ENCODE data around the gene REEP1. TPM values are rescaled to one million over a fixed set of nuclear protein-coding genes. Genes with fewer than 3 reads are reported as not detected.
"Not testable (repeated sequence)": the region's sequence is repeated elsewhere in the genome, so short reads cannot be mapped to it uniquely, and the experiment has no call there.

Gene REEP1
- total RNA-seq, 2 experiments from 2014 or later: not detected

- no peak for DNase-seq (ENCODE audit: low spot score)
- intact Hi-C loops (cut with micrococcal nuclease; ENCODE audit: unreplicated experiment): no loop called here
- no peaks in the 10 kb centered on the region for H3K9me3 ChIP-seq (ENCODE audit: low read length)
- H3K4me2 ChIP-seq (ENCODE audit: low read length): no peak overlapping the region
- TF ChIP-seq CTCF (conservative IDR thresholded peaks at IDR 0.05; ENCODE audit: low read length) (no peak), EZH2phosphoT487 (IDR thresholded peaks at IDR 0.05; ENCODE audit: borderline replicate concordance, low read depth, low read length) (no peak)
- no peak overlapping the region for H3K27ac ChIP-seq (ENCODE audit: low read depth, low read length, poor library complexity, severe bottlenecking)
- H4K20me1 ChIP-seq (ENCODE audit: insufficient read depth, low read length): no peaks in the 10 kb centered on the region
- no peaks in the 10 kb centered on the region for H3K4me1 ChIP-seq (ENCODE audit: insufficient read depth, low read length, poor library complexity, severe bottlenecking)
- H3K9me2 ChIP-seq (ENCODE audit: insufficient read depth, low read length): no peaks in the 10 kb centered on the region
- BruUV-seq (replicated peaks): no TSS peak
- no peak overlapping the region for H3K4me3 ChIP-seq (ENCODE audit: low read depth, low read length, poor library complexity, severe bottlenecking)
- no peak overlapping the region for H2AFZ ChIP-seq (ENCODE audit: low read length)
- no peaks in the 10 kb centered on the region for H3K36me3 ChIP-seq (ENCODE audit: insufficient read depth, low read length)
- ChIA-PET CTCF (ENCODE audit: unreplicated experiment) (no interaction called here), POLR2A (no interaction called here)
- H3K79me2 ChIP-seq (ENCODE audit: insufficient read depth, low read depth, low read length): no peaks in the 10 kb centered on the region
These were observed 10.0 kb upstream of the REEP1 start for GRCh38 chr2:86347401-86347800.

GRCh38 chr2:86345783-86346370 is 8.5 kb upstream of the REEP1 start:
- H3K9me2 ChIP-seq (ENCODE audit: insufficient read depth, low read length); BruUV-seq (replicated peaks); H2AFZ ChIP-seq (ENCODE audit: low read length); H3K4me1 ChIP-seq (ENCODE audit: insufficient read depth, low read length, poor library complexity, severe bottlenecking); CTCF ChIA-PET (ENCODE audit: unreplicated experiment); POLR2A ChIA-PET; H4K20me1 ChIP-seq (ENCODE audit: insufficient read depth, low read length); DNase-seq (ENCODE audit: low spot score); H3K4me3 ChIP-seq (ENCODE audit: low read depth, low read length, poor library complexity, severe bottlenecking); H3K9me3 ChIP-seq (ENCODE audit: low read length); H3K36me3 ChIP-seq (ENCODE audit: insufficient read depth, low read length); intact Hi-C loops (cut with micrococcal nuclease; ENCODE audit: unreplicated experiment); H3K4me2 ChIP-seq (ENCODE audit: low read length); H3K27ac ChIP-seq (ENCODE audit: low read depth, low read length, poor library complexity, severe bottlenecking); H3K79me2 ChIP-seq (ENCODE audit: insufficient read depth, low read depth, low read length): not testable (repeated sequence)

- Histone ChIP-seq H3K79me2 (ENCODE audit: insufficient read depth, low read depth, low read length) (no peaks in the 10 kb centered on the region), H3K36me3 (ENCODE audit: insufficient read depth, low read length) (no peaks in the 10 kb centered on the region), H3K27ac (ENCODE audit: low read depth, low read length, poor library complexity, severe bottlenecking) (no peak overlapping the region), H4K20me1 (ENCODE audit: insufficient read depth, low read length) (no peaks in the 10 kb centered on the region), H3K4me1 (ENCODE audit: insufficient read depth, low read length, poor library complexity, severe bottlenecking) (no peaks in the 10 kb centered on the region), H3K9me2 (ENCODE audit: insufficient read depth, low read length) (no peaks in the 10 kb centered on the region), H3K4me2 (ENCODE audit: low read length) (no peak overlapping the region), H3K9me3 (ENCODE audit: low read length) (peaks cover 5% of the 10 kb centered on the region; the same call in 1 of the 2 replicates), H3K4me3 (ENCODE audit: low read depth, low read length, poor library complexity, severe bottlenecking) (no peak overlapping the region), H2AFZ (ENCODE audit: low read length) (no peak overlapping the region)
- DNase-seq (ENCODE audit: low spot score): no peak
- POLR2A ChIA-PET: no interaction called here
- TF ChIP-seq CTCF (conservative IDR thresholded peaks at IDR 0.05; ENCODE audit: low read length) (no peak), EZH2phosphoT487 (IDR thresholded peaks at IDR 0.05; ENCODE audit: borderline replicate concordance, low read depth, low read length) (no peak)
- CTCF ChIA-PET (ENCODE audit: unreplicated experiment): no interaction called here
- BruUV-seq (replicated peaks): no TSS peak
- intact Hi-C loops (cut with micrococcal nuclease; ENCODE audit: unreplicated experiment): no loop called here
These were observed 7.0 kb upstream of the REEP1 start for GRCh38 chr2:86344404-86344803.
